Left lobe of liver (tissue), 2 donors: ENCODE measurements around the gene AGPAT1. TPM values are rescaled to one million over a fixed set of nuclear protein-coding genes. Genes with fewer than 3 reads are reported as not detected.
"Not testable (repeated sequence)": the region's sequence is repeated elsewhere in the genome, so short reads cannot be mapped to it uniquely, and the experiment has no call there.

Experiments used
- ATAC-seq: fragments of 200-7000 bp; cut with Tn5 transposase; one replicate; pipeline ENCODE4 v1.9.1; 2020; ENCODE audit warnings: mild to moderate bottlenecking, moderate library complexity
- DNase-seq: peaks from one replicate; pipeline ENCODE4 v3.0.0-alpha.2; 2020; ENCODE audit warnings: low spot score
- total RNA-seq: library from RNA; stranded (reverse); gene quantifications from one replicate; pipeline ENCODE4 v1.2.1, GENCODE V29; 2021
- donor health status: DM: no; HTN: no; CAD: no; lungs with moderate emphysema.
- donor health status: DM: no; HTN: yes; CAD: no.

Gene AGPAT1
- total RNA-seq, 1 donor from 2014 or later = 32.4 TPM

DNA sequence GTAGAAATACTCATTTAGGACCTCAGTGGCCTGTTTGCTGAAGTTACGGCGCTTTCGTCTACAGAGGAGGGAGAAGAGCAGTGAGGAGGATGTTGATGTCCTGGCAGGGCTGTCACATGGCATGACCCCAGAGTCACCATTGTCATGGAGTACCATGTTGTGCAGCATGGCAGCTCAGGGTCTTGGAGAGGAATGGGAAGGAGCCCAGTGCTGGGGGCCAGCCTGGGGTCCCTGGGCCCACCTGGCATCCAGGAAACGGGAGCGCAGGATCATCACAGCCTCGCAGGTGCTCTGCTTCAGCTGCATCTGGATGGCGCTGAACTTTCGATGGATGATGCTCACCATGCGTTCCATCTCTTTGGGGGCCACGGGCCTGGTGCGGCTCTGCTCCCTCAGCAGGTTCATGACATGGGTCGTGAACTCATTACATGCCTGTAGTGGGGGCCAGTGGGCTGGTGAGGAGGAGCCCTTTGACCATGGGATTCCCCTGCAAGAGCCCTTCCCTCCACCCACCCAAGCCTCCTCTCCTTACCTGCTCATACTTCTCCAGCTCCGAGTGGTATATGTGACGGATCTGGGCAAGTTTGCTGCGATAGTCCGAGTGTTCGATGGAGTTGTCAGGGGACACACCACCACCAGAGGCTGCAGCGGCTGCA is 12.0 kb upstream of the AGPAT1 start:
- ATAC-seq, DNase-seq: not testable (repeated sequence)

DNA sequence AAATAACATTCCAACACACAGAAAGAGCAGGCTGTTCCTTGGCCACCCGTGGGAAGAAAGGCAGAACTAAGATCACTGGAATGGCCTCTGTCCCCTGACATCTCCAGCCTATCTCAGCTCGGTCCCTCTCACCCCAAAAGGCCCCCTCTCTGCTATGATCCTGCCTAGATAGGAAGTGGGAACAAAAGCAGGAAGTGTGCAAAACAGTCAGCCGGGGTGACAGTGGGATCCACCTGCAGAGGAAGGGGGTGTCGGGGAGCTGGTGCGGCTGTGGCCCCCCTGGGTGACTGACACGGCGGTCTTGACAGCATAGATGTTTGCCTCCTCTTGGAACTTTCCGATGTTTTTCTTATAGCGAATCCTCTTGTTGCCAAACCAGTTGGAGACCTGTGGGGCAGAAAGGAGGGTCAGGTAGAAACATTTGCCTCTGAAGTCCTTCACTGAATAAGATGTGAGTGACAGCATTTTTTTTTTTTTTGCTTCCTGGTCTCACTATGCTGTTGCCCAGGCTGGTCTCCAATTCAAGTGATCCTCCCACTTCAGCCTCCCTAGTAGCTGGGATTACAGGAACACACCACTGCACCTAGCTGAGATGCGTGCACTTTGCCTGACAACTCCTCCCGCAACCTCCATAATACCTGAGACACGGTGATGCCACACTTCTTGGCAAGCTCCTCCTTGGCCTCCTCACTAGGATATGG is 11.3 kb upstream of the AGPAT1 start:
- ATAC-seq (no peak), DNase-seq (no peak)

DNA sequence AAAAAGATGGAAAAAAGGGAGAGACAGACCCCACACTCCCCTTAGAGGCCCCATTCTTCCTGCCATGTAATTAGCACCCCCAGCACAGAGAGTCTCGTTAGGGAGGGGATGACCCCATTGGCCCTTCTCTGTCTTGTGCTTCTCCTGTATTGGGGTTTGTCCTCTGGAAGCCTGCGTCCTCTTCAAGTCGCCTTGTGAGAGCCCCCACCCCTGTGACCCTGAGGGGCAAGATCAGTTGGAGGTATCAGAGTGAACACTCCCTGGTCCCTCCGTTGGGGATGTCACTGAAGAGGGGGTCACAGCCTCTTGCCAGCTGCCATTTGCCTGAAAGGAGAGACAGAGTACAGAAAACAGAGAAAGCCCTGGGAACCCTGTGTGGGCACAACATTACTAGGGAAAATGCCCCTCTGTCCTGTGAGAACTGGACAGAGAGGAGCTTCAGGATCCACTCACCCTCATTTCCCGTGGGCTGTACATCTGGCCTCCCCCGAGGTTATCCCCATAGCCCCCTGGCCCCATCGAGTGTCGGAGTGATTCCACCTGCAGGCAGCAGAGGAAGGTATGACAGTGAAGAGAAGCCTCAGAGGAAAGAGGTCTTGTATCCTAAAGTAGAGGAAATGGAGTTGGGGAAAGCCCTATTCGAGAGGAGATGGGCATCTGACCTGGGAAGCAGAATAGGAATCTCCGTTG is 10.4 kb upstream of the AGPAT1 start:
- not testable (repeated sequence) for ATAC-seq, DNase-seq

DNA sequence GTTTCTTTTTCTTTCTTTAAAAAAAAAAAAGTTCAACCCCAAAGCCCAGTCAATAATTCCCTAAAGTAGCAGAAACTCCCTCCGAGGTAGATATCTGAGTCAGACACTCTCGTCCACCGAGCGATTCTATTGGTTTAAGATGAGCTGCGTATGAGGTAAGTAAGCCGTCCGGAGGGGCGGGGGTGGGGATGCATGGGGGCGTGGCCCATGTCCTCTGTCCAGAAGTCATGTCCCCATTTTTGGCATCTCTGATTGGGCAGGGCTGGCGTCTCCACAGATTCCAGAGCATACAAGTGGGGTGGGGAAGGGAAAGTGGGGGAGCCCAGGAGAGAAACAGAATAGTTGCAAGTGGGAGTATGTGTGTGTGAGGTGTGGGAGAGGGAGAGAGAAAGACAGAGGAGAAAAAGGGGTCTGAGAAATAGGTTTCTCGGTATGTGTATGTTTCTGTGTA is 9.8 kb upstream of the AGPAT1 start:
- peak; percentile 48 for ATAC-seq
- not testable (repeated sequence) for DNase-seq

DNA sequence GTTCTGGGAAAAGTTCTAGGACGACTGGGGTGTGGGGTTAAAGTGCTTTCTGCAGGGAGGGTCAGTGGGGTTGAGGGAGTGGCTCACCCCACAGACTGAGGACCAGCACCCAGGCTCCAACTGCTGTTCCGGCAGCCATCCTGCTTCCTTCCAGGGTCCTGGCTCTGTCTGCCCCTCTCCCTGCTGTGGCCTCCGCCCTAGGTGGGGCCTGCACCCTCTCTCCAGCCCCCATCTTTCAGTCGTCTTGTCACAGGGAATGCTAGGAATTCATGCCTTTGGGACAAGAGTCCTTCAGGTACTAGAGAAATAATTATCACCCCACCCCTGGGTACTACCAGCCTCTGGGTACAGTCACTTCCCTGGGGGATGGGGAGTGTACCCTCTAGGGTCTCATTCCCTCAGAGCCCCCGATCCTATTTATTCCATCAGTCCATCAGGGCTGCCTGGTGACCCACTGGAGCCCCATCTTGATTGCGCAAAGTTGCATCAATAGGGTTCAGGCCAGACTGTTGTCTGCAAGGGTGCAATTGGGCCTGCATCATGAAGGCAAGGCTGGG is 8.3 kb upstream of the AGPAT1 start, which contains the start of gene AGER:
AGER (minus strand) TSS at position 170 of the 557 bp plus-strand sequence; CDS start at position 139, 31 bp downstream.
- DNase-seq (no peak), ATAC-seq (no peak)

DNA sequence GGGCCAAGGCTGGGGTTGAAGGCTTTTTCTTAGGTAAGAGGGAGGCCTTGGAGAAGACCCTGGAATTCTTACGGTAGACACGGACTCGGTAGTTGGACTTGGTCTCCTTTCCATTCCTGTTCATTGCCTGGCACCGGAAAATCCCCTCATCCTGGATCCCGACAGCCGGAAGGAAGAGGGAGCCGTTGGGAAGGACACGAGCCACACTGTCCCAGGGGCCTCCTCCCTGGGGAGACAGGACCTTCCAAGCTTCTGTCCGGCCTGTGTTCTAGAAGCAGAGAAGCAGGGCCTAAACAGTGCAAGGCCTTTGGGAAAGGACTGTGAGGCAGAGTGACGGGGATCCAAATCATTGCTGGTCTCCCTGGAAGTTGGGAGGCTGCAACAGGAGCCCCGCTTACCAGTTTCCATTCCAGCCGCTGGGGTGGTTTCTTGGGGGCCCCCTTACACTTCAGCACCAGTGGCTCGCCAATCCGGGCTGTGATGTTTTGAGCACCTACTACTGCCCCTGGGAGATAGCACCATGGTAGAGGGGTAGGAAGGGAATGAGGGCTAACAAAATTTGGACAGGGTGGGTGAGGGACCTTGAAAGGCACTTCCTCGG is 7.7 kb upstream of the AGPAT1 start:
- DNase-seq (no peak), ATAC-seq (no peak)

DNA sequence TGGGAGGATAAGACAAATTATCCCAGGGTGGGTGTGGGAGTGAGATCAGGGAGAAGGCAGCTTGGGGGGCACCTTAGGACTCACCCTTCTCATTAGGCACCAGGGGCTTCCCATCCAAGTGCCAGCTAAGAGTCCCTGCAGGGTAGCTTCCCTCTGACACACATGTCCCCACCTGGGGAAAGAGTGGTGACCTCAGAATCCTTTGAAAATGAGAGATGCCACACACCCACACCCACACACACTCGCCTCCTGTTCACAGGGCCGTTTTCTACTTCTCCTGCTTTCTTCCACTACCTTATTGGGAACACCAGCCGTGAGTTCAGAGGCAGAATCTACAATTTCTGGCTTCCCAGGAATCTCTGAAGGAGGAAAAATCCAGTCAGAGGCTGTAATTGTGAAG is 7.1 kb upstream of the AGPAT1 start:
- ATAC-seq (no peak), DNase-seq (no peak)

DNA sequence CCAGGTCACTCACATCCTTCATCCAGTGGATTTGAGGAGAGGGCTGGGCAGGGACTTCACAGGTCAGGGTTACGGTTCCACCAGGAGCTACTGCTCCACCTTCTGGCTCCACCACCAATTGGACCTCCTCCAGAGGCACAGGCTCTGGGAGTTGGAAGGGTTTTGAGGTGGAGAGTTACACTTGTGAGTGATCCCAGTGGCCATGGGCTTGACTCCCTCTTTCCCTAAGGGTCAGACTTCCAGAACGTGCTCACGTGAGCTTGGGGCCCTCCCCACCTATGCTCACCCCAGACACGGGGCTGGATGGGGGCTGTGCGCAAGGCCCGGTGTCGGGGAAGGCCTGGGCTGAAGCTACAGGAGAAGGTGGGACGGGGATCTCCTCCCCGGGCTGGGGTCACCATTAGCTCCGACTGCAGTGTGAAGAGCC is 6.7 kb upstream of the AGPAT1 start:
- ATAC-seq (no peak), DNase-seq (no peak)

DNA sequence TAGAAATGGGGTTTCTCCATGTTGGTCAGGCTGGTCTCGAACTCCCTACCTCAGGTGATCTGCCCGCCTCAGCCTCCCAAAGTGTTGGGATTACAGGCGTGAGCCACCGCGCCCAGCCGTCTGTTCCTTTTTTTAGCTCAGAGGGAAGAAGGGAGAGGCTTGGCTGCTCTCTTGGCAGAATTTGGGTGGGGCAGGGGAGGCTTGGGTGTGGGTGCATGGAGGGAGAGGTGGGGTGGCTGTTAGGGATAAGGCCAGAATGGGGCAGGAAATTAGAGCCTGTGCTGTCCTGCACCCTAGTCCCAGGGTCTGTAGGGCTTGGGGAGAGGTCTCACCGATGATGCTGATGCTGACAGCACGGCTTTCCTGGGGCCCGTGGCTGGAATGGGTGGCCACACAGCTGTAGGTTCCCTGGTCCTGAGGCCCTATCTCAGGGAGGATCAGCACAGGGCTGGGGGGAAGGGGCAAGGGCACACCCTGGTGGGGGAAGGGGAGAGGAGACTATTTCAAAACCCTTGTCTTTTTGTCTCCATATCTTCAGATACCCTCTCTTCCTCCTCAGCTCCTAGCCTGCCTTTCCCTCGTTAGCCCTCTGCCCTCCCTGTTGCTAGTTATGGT is 6.1 kb upstream of the AGPAT1 start:
- ATAC-seq (no peak), DNase-seq (no peak)

DNA sequence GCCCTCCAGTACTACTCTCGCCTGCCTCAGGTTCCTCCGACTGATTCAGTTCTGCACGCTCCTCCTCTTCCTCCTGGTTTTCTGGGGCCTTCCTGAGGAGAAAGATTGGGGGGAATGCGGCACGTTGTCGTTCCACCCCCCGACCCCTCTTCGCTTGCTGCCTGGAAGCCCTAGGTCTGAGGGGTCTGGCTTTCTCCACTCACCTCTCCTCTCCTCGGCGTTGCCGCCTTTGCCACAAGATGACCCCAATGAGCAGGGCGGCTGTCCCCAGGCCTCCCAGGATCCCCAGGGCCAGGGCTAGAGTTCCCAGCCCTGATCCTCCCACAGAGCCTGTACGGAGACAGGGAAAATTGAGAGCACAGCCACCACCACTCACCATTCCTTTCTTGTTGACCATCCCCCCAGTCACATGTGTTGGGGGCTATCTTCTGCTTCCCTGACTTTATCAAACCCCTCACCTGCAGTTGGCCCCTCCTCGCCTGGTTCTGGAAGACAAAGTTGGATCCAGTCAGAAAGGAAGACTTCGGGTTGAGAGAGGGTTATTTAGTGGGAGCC is 5.3 kb upstream of the AGPAT1 start:
- DNase-seq (no peak), ATAC-seq (no peak)

DNA sequence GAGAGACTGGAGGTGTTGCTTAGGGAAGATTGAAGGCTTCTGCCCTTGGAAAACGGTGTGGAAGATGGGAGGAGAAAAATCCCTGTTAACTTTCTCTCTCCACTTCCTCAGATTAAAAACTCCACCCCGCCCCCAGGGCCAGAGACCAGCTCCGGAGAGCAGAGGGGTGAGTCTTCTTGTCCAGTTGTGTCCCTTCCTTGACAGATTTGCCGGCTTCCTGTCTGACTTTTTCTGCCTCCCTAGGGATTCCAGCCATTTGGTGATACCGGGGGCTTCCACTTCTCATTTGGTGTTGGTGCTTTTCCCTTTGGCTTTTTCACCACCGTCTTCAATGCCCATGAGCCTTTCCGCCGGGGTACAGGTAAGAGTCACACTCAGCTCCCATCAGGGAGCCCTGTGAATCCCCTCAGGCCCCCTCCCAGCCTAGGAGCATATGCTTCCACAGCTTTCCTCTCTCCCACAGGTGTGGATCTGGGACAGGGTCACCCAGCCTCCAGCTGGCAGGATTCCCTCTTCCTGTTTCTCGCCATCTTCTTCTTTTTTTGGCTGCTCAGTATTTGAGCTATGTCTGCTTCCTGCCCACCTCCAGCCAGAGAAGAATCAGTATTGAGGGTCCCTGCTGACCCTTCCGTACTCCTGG is 4.0 kb upstream of the AGPAT1 start:
- DNase-seq (no peak), ATAC-seq (no peak)

DNA sequence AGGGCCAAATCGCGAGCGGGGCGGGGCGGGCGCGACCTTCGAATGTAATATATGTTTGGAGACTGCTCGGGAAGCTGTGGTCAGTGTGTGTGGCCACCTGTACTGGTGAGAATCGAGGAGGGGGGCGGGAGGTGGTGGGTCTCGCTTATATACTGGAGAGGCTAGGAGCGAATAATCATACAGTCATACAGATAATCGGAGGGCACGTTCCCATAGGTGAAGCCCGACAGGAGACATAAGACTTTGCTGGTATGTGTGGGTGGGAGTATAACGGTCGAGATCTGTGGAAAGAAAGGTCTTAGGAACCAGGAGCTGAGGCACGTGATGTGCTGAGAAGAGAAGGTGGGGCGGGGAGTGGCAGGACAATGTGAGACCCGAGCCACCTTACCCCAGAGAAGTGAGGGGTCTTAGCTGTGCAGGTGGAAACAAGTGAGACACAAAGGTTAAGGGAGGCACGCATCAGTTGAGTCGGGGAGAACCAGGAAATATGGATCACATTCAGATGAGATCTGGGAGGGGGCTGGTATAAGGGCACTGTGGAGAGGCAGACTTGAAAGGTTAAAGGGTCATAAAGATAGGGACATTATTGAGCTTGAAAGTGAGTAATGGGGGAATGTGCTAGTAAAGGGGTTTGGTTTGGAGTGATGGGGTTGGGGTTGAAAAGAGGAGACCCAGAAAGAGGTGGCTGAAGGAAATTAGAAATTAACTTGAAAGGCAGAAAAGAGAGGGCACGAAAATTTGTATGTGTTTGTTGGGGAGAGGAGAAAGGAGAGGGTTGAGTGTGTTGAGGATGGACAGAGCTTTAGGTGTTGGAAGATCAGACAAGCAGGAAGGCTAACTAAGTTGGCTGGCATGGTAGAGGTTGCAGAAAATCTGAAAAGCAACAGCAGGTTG is 2.9 kb upstream of the AGPAT1 start:
- DNase-seq = no peak

DNA sequence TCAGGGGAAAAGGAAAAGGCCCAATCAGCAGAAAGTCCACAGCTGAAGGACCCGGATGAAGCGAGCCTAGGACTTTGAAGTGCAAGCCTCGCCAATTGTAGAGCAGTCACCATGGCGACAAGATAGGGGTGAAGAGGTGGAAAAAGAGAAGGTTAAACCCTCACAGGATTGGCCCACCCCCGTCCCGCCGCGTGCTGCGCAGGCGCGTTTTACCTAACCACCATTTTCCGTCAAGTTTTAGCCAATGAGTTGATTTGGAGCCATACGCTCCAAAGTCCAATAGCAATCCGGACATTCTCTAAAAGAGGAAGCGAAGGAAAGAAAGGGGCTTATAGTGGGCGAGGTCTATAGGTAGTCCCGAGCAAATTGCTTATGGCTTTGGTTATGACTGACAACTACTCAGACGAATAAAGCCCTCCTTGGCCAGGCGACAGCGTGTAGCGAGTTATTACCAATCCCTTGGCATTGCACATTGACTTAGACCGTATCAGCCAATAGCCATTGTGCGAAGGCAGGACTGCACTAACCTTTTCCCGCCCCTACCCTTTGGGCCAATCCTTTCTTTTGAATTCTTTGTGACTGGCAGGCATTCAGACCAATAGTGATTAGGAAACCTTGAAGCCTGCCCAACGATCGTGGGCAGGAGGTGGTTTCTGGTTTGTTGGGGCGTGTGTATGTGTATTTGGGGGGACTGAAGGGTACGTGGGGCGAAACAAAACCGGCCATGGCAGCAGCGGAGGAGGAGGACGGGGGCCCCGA is 2.1 kb upstream of the AGPAT1 start, which contains the start of gene RNF5:
RNF5 (plus strand) TSS at position 618 of the 759 bp plus-strand sequence; CDS start at position 725, 107 bp downstream.
- ATAC-seq (peak; percentile 73), DNase-seq (peak; percentile 97)

More for the DNA sequence above, 2.9 kb upstream of the AGPAT1 start:
- ATAC-seq = no peak

DNA sequence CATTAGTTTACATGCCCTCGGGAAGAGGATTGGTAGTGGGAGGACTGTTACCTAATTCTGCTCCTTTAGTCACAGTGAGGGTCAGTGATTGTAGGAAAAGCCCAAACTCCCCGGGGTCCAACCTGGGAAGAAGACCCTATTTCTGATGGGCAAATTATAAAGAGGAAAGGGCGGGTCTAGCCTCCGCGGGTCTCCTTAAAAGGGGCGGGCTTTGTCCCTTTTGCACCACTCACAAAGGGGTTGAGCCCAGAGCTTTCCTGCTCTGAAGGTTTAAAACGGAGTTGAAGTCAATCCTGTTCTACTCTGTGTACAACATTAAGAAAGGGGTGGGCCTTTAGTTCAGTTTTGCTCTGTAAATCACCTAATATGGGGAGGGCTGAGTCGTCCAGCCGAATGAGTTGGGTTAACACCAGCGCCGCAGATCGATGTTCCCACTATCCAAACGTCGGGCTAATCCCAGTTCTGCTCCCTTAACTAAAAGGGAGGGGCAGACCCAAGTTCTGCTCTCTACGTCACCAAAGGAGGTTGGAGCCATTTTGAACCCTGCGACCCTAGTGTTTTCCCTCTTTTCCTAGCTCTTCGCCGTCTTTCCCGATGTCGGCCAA is 1.4 kb upstream of the AGPAT1 start:
- ATAC-seq (peak; percentile 5), DNase-seq (no peak)

DNA sequence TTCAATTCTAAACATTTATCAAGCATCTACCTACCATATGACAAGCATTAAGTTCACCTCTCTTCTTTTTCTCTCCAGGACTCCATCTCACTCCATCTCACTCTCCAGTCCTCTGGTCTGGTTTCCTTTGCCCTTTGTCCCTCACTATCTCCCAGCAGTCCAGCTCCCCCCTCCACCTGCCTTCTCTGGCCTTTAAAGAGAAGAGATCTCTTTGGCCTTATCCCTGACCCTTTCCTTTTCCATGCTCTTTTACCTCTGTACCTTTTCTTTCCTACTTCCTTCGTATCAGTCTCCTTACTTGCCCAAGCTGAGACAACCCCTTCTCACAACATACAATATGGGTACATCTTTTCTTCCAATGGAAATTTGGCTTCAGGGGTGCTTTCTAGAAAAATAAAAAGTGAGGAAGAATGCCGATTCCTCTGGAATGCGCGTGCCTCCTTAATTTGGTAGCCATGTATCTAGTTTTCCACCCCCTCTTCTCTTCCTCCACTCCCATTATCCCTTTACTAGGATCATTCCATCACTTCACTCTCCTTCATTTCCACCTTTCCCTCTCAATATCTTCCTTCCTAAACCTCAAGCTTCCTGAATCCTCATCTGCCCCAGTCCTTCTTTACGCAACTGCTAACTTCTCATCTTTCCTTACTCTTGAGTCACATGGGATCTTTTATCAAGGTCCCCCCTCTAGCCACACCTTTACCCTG is 745 bp upstream of the AGPAT1 start:
- peak; percentile 16 for ATAC-seq
- no peak for DNase-seq

DNA sequence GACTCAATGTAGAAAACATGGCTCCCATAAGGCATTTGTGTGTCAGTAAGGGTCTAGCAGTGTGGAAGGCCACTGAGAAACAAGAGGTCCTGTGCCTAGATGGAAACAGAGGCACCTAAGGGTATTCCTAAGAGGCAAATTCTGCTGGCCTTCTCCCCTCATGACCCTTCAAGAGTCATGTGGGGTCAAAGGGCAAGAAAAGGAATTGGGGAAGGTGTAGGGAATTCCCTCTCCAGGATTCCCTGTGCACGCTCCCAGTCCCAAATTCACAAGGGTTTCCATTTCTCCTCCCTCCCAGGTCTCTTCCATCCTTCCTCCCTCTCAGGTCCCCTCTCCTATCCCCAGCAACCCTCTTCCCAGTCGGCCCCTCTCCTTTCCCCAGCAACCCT is 568 bp downstream of the AGPAT1 start:
- DNase-seq = no peak
- no peak for ATAC-seq

DNA sequence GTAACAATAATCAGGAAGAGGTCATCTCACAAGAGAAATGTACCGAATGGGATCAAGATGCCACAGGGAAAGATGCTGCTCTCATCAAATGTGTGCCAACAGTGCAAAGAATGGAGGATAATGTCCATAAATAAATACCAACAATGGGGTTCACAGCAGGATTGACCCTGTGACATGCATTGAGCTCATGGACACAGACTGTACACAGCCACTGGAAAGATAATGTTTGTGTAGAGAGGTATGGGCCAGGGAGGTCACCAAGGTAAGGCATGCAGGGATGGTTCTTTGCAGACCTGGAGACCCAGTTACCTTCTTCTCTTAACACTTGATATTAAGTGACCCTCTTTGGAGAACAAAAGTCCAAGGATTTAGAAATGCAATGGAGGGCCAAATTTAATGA is 1.5 kb downstream of the AGPAT1 start:
- ATAC-seq = no peak

More for the DNA sequence above, 1.5 kb downstream of the AGPAT1 start:
- no peak for DNase-seq
